SK-N-SH (cell line): ENCODE measurements around the gene TICAM2.

ENCODE experiments used
- EP300 ChIP-seq, 2 experiments: IDR thresholded peaks; 2 replicates each; pipeline versions ENCODE4 v1.4.0 to v1.6.1; 2012; ENCODE audit warnings: borderline replicate concordance in 1 of 2, low read depth in 1 of 2, low read length in 1 of 2
- JUND ChIP-seq: IDR thresholded peaks from 2 replicates; pipeline ENCODE4 v1.4.0; 2012
- NFIC ChIP-seq: IDR thresholded peaks from 2 replicates; pipeline ENCODE4 v1.4.0; 2012; ENCODE audit warnings: borderline replicate concordance
- SIN3A ChIP-seq: IDR thresholded peaks from 2 replicates; pipeline ENCODE4 v1.6.1; 2012; ENCODE audit warnings: low read depth, mild to moderate bottlenecking, low read length, moderate library complexity, borderline replicate concordance
- TF ChIP-seq, protein P1 (sequence below): fragments of 200-600 bp; sonication (generic); IDR thresholded peaks from 2 replicates; pipeline ENCODE4 v1.6.1; 2017; ENCODE audit warnings: antibody characterized with exemption, mild to moderate bottlenecking, moderate library complexity

DNA sequence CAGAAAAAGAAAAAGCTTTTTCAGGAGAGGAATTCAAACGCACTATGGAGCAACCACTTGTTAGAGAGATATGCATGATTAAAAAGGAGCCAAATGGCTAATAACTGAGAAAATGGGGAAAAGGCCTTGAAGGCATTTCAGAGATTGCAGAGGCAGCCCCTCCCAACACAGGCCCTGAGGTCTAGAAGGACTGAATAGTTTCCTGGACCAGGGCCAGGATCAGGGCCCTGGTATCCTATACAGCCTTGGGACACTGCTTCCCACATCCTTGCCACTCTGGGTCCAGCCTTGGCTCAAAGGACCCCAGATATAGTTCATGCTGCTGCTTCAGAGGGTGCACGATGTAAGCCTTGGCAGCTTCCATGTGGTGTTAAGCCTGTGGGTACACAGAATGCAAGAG, 37.0 kb downstream of the TICAM2 start:
- TF ChIP-seq EP300 (IDR thresholded peaks at IDR 0.05; ENCODE audit: borderline replicate concordance in 1 of 2, low read depth in 1 of 2, low read length in 1 of 2) (no peak; a peak in 1 of 4 replicates), SIN3A (no peak), JUND (no peak), NFIC (no peak)
- TF ChIP-seq, protein P1, sequence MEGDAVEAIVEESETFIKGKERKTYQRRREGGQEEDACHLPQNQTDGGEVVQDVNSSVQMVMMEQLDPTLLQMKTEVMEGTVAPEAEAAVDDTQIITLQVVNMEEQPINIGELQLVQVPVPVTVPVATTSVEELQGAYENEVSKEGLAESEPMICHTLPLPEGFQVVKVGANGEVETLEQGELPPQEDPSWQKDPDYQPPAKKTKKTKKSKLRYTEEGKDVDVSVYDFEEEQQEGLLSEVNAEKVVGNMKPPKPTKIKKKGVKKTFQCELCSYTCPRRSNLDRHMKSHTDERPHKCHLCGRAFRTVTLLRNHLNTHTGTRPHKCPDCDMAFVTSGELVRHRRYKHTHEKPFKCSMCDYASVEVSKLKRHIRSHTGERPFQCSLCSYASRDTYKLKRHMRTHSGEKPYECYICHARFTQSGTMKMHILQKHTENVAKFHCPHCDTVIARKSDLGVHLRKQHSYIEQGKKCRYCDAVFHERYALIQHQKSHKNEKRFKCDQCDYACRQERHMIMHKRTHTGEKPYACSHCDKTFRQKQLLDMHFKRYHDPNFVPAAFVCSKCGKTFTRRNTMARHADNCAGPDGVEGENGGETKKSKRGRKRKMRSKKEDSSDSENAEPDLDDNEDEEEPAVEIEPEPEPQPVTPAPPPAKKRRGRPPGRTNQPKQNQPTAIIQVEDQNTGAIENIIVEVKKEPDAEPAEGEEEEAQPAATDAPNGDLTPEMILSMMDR: no peak
